Skeletal muscle tissue (tissue), 4 donors: ENCODE measurements around the gene DDX49. TPM values are rescaled to one million over a fixed set of nuclear protein-coding genes. Genes with fewer than 3 reads are reported as not detected.

ENCODE experiments used
- H3K27ac ChIP-seq: one replicate; pipeline ENCODE4 v1.7.0; 2013; ENCODE audit warnings: mild to moderate bottlenecking, low read depth, low read length, inconsistent platforms
- H3K27me3 ChIP-seq, 3 donors: one replicate each; pipeline ENCODE4 v1.7.0; 2013; ENCODE audit warnings: low read length in 3 of 3; ENCODE audit not compliant: control insufficient read depth in 3 of 3, insufficient read depth in 3 of 3
- H3K36me3 ChIP-seq, 3 donors: one replicate each; pipeline ENCODE4 v1.7.0; 2013; ENCODE audit warnings: low read length in 3 of 3; ENCODE audit not compliant: control insufficient read depth in 3 of 3, insufficient read depth in 3 of 3
- H3K4me1 ChIP-seq, 3 donors: one replicate each; pipeline ENCODE4 v1.7.0; 2013; ENCODE audit warnings: low read length in 3 of 3, mild to moderate bottlenecking in 3 of 3; ENCODE audit not compliant: control insufficient read depth in 3 of 3, insufficient read depth in 3 of 3
- H3K4me3 ChIP-seq, 3 donors: one replicate each; pipeline ENCODE4 v1.7.0; 2013; ENCODE audit warnings: low read length in 3 of 3
- H3K9ac ChIP-seq, 3 donors: one replicate each; pipeline ENCODE4 v1.7.0; 2013; ENCODE audit warnings: low read length in 3 of 3, mild to moderate bottlenecking in 3 of 3, moderate library complexity in 2 of 3, low read depth in 1 of 3
- H3K9me3 ChIP-seq, 3 donors: one replicate each; pipeline ENCODE4 v1.7.0; 2013; ENCODE audit warnings: low read length in 3 of 3; ENCODE audit not compliant: control insufficient read depth in 3 of 3
- total RNA-seq: library from RNA; depleted of rRNA; stranded (reverse); fragments of >200 nt; gene quantifications from one replicate; pipeline ENCODE4 v1.2.3, GENCODE V29; 2014
- donor health status: Osteomylitis.

DDX49 gene
- total RNA-seq, 1 donor from 2014 or later, result 35.0 TPM

DNA sequence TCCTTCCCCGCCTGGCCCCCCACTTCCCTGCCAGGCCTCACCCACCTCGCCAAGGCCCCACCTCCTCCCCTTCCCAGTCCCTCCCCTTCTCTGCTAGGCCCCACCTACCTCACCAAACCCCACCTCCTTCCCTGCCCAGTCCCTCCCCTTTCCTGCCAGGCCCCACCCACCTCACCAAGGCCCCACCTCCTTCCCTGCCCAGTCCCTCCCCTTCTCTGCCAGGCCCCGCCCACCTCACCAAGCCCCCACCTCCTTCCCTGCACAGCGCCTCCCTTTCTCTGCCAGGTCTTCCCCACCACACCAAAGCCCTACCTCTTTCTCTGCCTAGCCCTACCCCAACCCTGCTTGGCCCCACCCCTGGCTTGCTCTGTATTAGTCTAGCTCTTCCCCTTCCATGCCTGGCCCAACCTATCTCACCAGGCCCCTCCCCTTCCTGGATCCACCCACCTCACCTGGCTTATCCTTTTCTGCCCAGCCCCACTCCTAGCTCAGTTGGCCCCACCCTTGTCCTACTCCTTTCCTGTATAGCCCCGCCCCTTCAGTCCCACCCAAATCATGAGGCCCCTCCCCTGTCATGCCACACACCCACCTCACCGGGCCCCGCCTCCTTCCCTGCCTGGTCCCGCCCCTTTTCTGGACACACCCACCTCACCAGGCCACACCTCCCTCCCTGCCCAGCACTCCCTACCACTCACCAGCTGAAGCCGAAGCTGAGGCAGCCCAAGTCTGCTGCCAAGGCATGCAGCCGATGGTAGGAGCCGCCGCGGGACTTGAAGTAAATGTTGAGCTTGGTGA lies 39.7 kb upstream of the DDX49 start:
- no peak overlapping the region for H3K27ac ChIP-seq
- no peak overlapping the region for H3K9ac ChIP-seq
- H3K36me3 ChIP-seq, result peaks cover 15 to 38% (median 17%) of the 10 kb centered on the region in 3 donors

DNA sequence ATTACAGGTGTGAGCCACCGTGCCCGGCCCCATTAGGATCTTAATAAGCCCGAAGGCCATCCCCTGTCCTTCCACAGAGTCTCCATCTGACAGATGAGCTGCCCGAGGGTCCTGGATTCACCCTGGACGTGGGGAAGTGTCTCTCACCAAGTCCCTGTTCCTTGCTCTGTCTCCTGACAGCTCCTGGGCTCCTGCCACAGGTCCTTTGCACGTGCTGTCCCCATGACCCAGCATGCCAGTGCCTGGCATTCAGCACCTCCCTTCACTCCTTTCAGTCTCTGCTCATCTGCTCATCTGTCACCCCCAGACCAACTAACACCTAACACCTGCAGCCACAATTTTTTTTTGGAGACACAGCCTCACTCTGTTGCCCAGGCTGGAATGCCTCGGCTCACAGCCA lies 38.0 kb upstream of the DDX49 start:
- Histone ChIP-seq H3K4me1 (no peaks in the 10 kb centered on the region), H3K4me3 (no peak overlapping the region), H3K27me3 (no peaks in the 10 kb centered on the region), H3K27ac (no peak overlapping the region), H3K9ac (no peak overlapping the region), H3K9me3 (peaks cover 0 to 3% (median 0%) of the 10 kb centered on the region in 3 donors), H3K36me3 (peaks cover 16 to 38% (median 17%) of the 10 kb centered on the region in 3 donors)

More for the DNA sequence above, 39.7 kb upstream of the DDX49 start:
- no peaks in the 10 kb centered on the region for H3K27me3 ChIP-seq
- peaks cover 0 to 3% (median 0%) of the 10 kb centered on the region in 3 donors for H3K9me3 ChIP-seq
- H3K4me1 ChIP-seq, result no peaks in the 10 kb centered on the region
- no peak overlapping the region for H3K4me3 ChIP-seq

DNA sequence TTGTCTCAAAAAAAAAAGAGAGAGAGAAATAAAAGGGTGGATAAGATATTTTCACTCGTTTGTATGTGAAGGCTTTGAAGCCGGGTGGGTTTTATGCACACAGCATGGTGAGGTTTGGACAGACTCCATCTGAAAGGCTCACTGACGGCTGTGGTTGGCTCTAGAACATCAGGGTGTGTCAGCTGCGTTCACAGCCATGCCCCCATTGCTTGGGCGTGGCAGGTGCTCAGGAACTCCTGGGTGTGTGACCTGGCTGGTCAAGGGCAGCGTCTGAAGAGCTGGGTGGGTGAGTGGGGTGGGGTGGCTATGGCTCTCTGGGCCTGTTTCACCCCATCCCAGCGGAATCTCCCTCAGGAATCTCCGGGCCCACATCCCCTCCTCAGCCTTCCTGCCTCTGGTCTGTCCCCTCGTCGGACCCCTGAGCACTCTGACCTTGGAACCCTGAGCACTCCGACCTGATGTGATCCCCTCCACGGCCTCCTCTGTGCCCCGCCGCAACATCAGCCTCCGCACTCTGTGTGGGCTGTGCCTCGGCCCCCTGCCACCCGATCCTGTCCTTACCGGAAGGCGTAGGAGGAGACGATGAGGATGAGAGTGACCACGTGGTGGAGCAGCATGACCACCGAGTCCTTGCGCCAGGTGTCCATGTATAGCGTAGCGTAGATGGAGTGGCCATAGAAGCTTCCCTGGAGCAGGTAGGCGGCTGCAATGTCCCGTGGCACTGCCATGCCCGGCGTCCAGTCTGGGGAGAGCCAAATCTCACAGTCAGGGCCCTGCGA lies 35.8 kb upstream of the DDX49 start:
- no peaks in the 10 kb centered on the region for H3K27me3 ChIP-seq
- no peak overlapping the region for H3K9ac ChIP-seq
- H3K4me1 ChIP-seq, result no peaks in the 10 kb centered on the region
- peaks cover 8 to 21% (median 9%) of the 10 kb centered on the region in 3 donors for H3K36me3 ChIP-seq
- H3K27ac ChIP-seq, result no peak overlapping the region
- no peaks in the 10 kb centered on the region for H3K9me3 ChIP-seq
- no peak overlapping the region for H3K4me3 ChIP-seq

DNA sequence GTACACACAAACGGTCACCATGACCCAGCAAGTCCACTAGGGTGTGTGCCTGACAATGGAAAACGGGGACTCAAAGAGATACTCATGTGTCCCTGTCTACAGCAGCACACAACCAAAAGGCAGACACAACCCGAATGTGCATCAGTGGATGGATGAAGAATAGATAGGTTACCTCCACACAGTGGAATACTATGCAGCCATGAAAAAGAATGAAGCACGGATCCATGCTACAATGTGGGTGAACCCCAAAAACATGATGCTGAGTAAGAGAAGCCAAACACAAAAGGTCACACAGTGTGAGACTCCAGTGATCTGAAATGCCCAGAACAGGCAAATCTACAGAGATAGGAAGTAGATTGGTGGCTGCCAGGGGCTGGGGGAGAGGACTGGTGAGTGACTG lies 32.5 kb upstream of the DDX49 start:
- peaks cover 3 to 7% (median 5%) of the 10 kb centered on the region in 3 donors for H3K36me3 ChIP-seq
- no peak overlapping the region for H3K4me3 ChIP-seq
- H3K27ac ChIP-seq, result no peak overlapping the region

DNA sequence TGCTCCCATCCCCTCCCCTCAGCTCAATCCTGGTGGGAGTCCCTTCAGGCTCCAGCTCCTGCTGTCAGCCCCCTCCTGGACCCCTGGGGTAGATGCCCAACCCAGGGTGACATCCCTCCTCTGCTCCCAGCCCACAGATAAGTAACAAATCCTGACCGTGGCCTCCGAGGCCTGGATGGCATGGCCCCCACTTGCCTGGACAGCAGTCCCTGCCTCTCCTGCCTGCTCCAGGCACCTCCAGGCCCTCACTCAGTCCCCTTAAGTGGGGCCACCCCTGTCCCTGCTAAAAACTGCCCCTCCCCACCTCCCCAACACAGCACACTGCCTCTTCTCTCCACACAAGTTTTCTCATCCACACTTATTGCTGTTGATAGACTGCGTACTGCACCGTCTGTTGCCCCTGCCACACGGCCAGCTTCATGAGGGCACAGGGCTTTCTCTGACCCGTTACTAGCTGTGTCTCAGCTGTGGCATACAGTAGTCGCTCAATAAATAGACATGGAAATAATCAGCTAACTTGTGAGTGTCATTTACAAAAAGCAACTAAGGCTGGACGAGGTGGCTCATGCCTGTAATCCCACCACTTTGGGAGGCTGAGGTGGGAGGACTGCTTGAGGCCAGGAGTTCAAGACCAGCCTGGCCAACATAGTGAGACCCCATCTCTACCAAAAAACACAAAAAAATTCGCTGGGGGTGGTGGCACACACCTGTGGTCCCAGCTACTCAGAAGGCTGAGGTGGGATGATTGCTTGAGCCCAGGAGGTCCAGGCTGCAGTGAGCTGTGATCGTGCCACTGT lies 29.4 kb upstream of the DDX49 start:
- Histone ChIP-seq H3K4me3 (no peak overlapping the region), H3K36me3 (peaks cover 0 to 3% (median 0%) of the 10 kb centered on the region in 3 donors), H3K9me3 (no peaks in the 10 kb centered on the region), H3K27me3 (peaks cover 0 to 6% (median 3%) of the 10 kb centered on the region in 3 donors), H3K9ac (no peak overlapping the region), H3K4me1 (peaks cover 14 to 19% (median 19%) of the 10 kb centered on the region in 3 donors), H3K27ac (no peak overlapping the region)

More for the DNA sequence above, 32.5 kb upstream of the DDX49 start:
- Histone ChIP-seq H3K4me1 (no peaks in the 10 kb centered on the region), H3K27me3 (no peaks in the 10 kb centered on the region), H3K9ac (no peak overlapping the region), H3K9me3 (no peaks in the 10 kb centered on the region)

DNA sequence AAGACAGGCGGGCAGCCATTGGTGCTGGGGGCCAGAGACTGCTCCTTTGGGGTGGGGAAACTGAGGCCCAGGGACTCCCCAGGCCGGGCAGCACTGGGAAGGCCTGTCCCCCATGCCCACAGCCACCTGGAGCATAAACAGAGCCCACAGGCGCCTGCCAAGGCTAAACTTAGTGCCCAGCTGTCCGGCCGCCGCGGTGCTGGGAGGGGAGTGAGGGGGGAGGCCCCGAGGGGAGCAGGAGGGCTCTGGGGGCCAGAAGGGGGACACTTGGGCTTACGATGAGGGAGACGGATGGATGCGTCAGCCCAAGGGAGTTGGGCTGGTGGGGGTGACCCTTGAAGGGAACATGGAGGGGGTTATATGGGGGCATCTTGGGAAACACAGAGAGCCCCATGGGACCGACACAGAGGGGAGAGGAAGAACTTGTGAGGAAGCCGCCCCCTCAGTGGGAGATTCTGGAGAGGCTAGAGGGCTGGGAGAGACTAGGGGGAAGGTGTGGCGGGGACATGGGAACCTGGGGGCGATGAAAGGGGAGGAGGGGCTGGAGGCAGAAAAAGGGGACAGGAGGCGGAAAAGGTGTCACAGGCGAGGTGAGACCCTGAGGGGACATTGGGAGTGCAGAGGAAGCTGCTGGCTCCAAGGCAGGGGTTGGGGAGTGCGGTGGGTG lies 25.8 kb upstream of the DDX49 start:
- Histone ChIP-seq H3K36me3 (no peaks in the 10 kb centered on the region), H3K4me3 (peak overlapping the region; percentile 48 to 66 (median 54))

DNA sequence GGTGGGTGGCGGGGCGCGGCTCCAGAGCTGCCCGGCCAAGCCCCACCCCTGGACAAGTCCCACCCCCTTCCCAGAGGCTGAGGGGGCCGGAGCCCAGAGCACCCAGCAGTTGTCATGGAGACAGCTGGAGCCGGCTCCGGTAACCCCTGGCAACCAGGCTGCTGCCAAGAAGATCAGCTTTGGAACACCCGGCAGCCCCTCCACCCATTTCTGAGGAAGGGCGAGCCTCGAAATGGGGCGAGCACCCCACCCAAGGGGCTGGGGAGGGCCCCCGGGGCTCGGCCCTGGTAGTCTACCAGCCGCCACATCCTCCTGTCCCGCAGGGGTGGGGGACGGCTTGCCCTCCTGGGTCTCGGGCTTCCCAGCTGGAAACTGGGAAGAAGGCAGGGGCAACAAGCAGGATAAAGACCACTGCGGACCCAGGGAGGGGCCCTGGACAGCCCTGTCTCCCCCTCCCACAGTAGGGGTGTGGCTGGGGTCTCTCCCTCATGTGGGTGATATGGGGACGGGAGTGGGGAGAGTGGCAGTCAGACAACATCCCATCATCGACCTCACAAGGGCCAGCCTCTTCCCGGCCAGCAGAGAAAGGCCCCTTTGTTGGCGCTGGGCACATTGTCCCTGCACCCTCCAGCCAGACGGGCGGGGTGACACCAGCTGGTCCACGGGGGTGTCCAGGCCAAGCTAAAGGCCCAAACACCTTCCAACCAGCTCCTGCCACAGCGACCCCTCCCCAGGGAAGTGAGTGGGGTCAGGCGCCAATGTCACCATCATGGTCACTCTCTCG lies 25.1 kb upstream of the DDX49 start:
- Histone ChIP-seq H3K36me3 (peaks cover 0 to under 1% (median 0%) of the 10 kb centered on the region in 3 donors), H3K4me3 (peak overlapping the region; percentile 59 to 73 (median 68)), H3K9me3 (no peaks in the 10 kb centered on the region), H3K27me3 (peaks cover 0 to 6% (median 3%) of the 10 kb centered on the region in 3 donors), H3K27ac (peak overlapping the region; percentile 82), H3K4me1 (peaks cover 18 to 30% (median 25%) of the 10 kb centered on the region in 3 donors), H3K9ac (peak overlapping the region; percentile 65 to 80 (median 68))

More for the DNA sequence above, 25.8 kb upstream of the DDX49 start:
- Histone ChIP-seq H3K9me3 (no peaks in the 10 kb centered on the region), H3K4me1 (peaks cover 18 to 30% (median 25%) of the 10 kb centered on the region in 3 donors), H3K9ac (peak overlapping the region; percentile 57 to 76 (median 74)), H3K27me3 (peaks cover 0 to 6% (median 3%) of the 10 kb centered on the region in 3 donors), H3K27ac (peak overlapping the region; percentile 82)

DNA sequence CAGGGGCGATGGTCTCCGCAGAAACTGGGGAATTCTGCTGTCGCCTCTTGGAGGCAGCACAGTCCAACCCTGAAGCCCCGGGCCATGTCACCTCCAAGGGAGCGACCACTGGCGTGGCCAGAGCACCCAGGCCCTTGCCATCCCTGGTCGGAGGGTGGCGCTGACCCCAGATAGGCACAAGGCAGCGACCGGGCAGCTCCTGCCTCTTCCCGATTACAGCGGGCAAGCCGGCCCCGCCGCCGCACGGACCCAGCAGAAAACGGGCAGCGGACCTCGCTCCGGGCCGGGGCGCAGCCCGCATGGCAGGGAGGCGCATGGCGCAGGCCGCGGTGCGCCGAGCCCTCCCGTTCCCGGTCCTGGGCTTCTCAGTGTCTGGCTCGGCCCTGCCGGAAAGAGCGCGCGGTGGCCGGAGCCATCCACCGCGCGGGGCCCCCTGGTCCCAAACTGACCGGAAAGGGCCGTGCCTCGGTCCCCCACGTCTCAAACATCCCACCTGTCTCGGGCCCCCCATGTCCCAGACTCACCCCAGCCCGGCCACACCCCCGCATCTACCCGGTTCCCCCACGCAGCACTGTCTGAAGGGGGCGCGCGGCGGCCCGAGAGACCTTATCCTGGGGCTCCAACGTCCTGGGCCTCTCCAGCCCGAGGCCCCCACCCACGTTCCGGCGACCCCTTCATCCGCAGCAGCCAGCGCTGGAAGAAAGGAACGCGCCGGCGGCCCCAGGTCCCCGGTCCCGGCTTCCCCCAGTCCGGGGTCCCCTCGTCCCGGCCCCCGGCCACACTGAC lies 24.3 kb upstream of the DDX49 start:
- H3K27me3 ChIP-seq, result peaks cover 0 to 6% (median 3%) of the 10 kb centered on the region in 3 donors
- H3K36me3 ChIP-seq, result peaks cover 2 to 5% (median 3%) of the 10 kb centered on the region in 3 donors
- H3K9ac ChIP-seq, result peak overlapping the region; percentile 65 to 80 (median 68)
- H3K9me3 ChIP-seq, result no peaks in the 10 kb centered on the region
- H3K4me3 ChIP-seq, result peak overlapping the region; percentile 59 to 73 (median 68)
- H3K27ac ChIP-seq, result no peak overlapping the region
- peaks cover 18 to 30% (median 25%) of the 10 kb centered on the region in 3 donors for H3K4me1 ChIP-seq
